ENCODE measurements around the gene LYPD1.

Gene LYPD1

GRCh38 chr2:132632000-132632649, 37.9 kb downstream of the LYPD1 start:
- no peak for DNase-seq (ENCODE audit: low spot score)

GRCh38 chr2:132627536-132627935, 42.5 kb downstream of the LYPD1 start:
- DNase-seq (ENCODE audit: low spot score): no peak

- DNase-seq (ENCODE audit: low spot score): no peak
Measured at GRCh38 chr2:132623096-132623839, 46.7 kb downstream of the LYPD1 start.

GRCh38 chr2:132621131-132621875, 48.7 kb downstream of the LYPD1 start:
- no peak for DNase-seq (ENCODE audit: low spot score)

- DNase-seq (ENCODE audit: low spot score): no peak
Measured at GRCh38 chr2:132620115-132620514, 49.9 kb downstream of the LYPD1 start.

- DNase-seq (ENCODE audit: low spot score): no peak
Measured at GRCh38 chr2:132618734-132619133, 51.3 kb downstream of the LYPD1 start.

- DNase-seq (ENCODE audit: low spot score): no peak
Measured at GRCh38 chr2:132617989-132618388, 52.0 kb downstream of the LYPD1 start.

GRCh38 chr2:132615329-132616085, 54.5 kb downstream of the LYPD1 start:
- DNase-seq (ENCODE audit: low spot score): no peak

- DNase-seq (ENCODE audit: low spot score): no peak
Measured at GRCh38 chr2:132611719-132612118, 58.3 kb downstream of the LYPD1 start.

- no peak for DNase-seq (ENCODE audit: low spot score)
Measured at GRCh38 chr2:132609101-132609890, 60.7 kb downstream of the LYPD1 start.

- no peak for DNase-seq (ENCODE audit: low spot score)
Measured at GRCh38 chr2:132608311-132608710, 61.7 kb downstream of the LYPD1 start.

- no peak for DNase-seq (ENCODE audit: low spot score)
Measured at GRCh38 chr2:132607426-132608090, 62.4 kb downstream of the LYPD1 start.

GRCh38 chr2:132606649-132607048, 63.4 kb downstream of the LYPD1 start:
- DNase-seq (ENCODE audit: low spot score): no peak

GRCh38 chr2:132605236-132606180, 64.5 kb downstream of the LYPD1 start:
- no peak for DNase-seq (ENCODE audit: low spot score)

- no peak for DNase-seq (ENCODE audit: low spot score)
Measured at GRCh38 chr2:132604561-132604960, 65.4 kb downstream of the LYPD1 start.

- DNase-seq (ENCODE audit: low spot score): no peak
Measured at GRCh38 chr2:132599556-132599955, 70.4 kb downstream of the LYPD1 start.

GRCh38 chr2:132598536-132598935, 71.5 kb downstream of the LYPD1 start:
- no peak for DNase-seq (ENCODE audit: low spot score)

- no peak for DNase-seq (ENCODE audit: low spot score)
Measured at GRCh38 chr2:132597831-132598230, 72.2 kb downstream of the LYPD1 start.

- DNase-seq (ENCODE audit: low spot score): no peak
Measured at GRCh38 chr2:132597166-132597565, 72.8 kb downstream of the LYPD1 start.

- DNase-seq (ENCODE audit: low spot score): no peak
Measured at GRCh38 chr2:132595693-132596092, 74.3 kb downstream of the LYPD1 start.

All from NAMALWA (cell line).